PFSK-1 (cell line): ENCODE results near the gene OAF.

ENCODE experiments used
- FOXP2 ChIP-seq: optimal IDR thresholded peaks from 2 replicates; pipeline ENCODE3; 2011; ENCODE audit warnings: borderline replicate concordance, control low read depth, inconsistent platforms; ENCODE audit not compliant: insufficient read depth; ENCODE audit errors: extremely low read length, extremely low read depth
- POLR2AphosphoS5 ChIP-seq: IDR thresholded peaks from 2 replicates; pipeline ENCODE4 v1.6.1; 2012; ENCODE audit warnings: low read depth, mild to moderate bottlenecking, control low read depth, low read length, moderate library complexity
- SIN3A ChIP-seq: IDR thresholded peaks from 2 replicates; pipeline ENCODE4 v1.6.1; 2012; ENCODE audit warnings: mild to moderate bottlenecking, low read length, moderate library complexity, borderline replicate concordance; ENCODE audit not compliant: insufficient read depth
- TAF1 ChIP-seq: IDR thresholded peaks from 2 replicates; pipeline ENCODE4 v1.6.1; 2012; ENCODE audit warnings: low read length, control low read depth, borderline replicate concordance; ENCODE audit not compliant: insufficient read depth
- TF ChIP-seq, protein P1 (sequence below), 2 experiments: IDR thresholded peaks; 2 replicates each; pipeline versions ENCODE4 v1.6.1 to v1.8.0; 2011 to 2012; ENCODE audit warnings: low read depth in 2 of 2, low read length in 2 of 2, control low read depth in 1 of 2, inconsistent platforms in 1 of 2, mild to moderate bottlenecking in 1 of 2, moderate library complexity in 1 of 2; ENCODE audit not compliant: insufficient read depth in 1 of 2

OAF gene

DNA sequence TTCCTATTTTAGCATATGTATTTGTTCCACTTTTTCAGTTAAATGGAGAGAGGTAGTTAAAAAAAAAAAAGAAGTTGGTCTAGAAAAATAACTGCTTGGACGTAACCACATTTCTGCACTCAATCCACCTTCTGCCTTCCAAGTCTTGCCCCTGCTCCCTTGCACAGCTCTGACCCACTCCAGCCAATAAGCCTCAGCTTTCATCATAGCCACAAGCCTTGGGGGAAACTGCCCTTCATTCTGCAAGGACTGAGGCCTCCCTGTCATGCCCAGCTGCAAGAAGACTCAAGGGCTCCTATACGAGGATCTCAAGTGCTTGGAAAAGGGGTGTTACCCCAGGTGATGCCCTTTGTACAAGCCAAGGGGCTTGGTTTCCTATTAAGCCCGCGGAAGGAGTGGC is 36.0 kb upstream of the OAF start:
- TF ChIP-seq, protein P1, sequence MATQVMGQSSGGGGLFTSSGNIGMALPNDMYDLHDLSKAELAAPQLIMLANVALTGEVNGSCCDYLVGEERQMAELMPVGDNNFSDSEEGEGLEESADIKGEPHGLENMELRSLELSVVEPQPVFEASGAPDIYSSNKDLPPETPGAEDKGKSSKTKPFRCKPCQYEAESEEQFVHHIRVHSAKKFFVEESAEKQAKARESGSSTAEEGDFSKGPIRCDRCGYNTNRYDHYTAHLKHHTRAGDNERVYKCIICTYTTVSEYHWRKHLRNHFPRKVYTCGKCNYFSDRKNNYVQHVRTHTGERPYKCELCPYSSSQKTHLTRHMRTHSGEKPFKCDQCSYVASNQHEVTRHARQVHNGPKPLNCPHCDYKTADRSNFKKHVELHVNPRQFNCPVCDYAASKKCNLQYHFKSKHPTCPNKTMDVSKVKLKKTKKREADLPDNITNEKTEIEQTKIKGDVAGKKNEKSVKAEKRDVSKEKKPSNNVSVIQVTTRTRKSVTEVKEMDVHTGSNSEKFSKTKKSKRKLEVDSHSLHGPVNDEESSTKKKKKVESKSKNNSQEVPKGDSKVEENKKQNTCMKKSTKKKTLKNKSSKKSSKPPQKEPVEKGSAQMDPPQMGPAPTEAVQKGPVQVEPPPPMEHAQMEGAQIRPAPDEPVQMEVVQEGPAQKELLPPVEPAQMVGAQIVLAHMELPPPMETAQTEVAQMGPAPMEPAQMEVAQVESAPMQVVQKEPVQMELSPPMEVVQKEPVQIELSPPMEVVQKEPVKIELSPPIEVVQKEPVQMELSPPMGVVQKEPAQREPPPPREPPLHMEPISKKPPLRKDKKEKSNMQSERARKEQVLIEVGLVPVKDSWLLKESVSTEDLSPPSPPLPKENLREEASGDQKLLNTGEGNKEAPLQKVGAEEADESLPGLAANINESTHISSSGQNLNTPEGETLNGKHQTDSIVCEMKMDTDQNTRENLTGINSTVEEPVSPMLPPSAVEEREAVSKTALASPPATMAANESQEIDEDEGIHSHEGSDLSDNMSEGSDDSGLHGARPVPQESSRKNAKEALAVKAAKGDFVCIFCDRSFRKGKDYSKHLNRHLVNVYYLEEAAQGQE (IDR thresholded peaks at IDR 0.05; ENCODE audit: insufficient read depth in 1 of 2, low read depth in 2 of 2, low read length in 2 of 2): no peak
- TF ChIP-seq SIN3A (no peak), POLR2AphosphoS5 (no peak), TAF1 (no peak), FOXP2 (no peak)

DNA sequence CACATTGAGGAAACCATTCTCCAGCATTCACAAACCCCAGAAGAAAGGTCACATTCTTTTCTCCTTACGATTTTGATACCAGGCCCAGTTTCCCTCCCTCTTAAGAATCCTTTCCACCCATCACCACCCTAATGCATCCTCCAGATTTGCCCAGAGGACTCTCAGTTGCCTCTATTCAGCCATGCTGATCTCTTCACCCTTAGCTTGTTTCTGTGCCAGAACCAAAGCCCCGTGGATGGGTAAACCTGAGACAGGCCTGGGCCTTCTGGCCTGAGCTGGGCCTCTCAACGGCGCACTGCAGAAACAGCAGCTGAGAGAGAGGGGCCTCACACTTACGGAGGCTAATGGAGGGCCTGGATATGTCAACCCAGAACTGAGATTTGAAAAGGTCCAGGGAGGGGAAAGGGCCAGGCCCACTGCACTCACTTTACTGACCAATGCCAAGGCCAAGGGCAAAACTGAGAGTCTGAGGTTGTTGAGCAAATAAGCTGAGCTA is 32.2 kb upstream of the OAF start:
- no peak for TF ChIP-seq POLR2AphosphoS5
- no peak for TF ChIP-seq SIN3A
- no peak for TF ChIP-seq TAF1
- TF ChIP-seq, protein P1 (IDR thresholded peaks at IDR 0.05; ENCODE audit: insufficient read depth in 1 of 2, low read depth in 2 of 2, low read length in 2 of 2): no peak
- no peak for TF ChIP-seq FOXP2

DNA sequence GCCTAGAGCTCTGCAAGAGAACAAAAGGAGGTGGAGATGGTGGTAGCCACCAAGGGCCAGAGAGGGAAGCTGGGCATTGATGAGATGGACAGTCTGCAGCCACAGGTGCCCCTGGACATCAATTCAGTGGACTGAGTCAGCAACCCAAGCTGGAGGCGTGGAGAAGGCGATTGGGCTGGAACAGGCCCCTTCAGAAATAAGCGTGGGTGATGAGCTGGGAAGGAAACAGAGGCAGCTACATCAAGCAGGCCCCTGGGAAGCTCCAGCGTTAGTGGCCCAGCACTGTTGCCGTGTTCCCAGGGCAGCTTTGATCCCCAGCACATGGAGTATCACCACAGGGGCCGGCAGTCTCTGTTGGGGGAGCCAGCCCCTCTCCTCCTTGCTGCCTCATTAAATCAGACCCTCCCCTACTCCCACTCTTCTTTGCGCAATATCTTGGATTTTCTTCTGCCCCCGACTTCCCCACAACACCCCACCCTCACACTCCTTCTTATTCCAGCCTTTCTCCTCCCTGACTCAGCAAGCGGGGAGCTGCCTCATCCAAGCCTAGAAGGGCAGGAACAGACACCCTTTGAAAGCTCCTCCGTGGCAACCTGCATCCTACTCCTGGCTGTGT is 31.7 kb upstream of the OAF start:
- no peak for TF ChIP-seq FOXP2
- no peak for TF ChIP-seq SIN3A
- TF ChIP-seq POLR2AphosphoS5: no peak
- no peak for TF ChIP-seq TAF1
- TF ChIP-seq, protein P1 (IDR thresholded peaks at IDR 0.05; ENCODE audit: insufficient read depth in 1 of 2, low read depth in 2 of 2, low read length in 2 of 2): no peak

- no peak for TF ChIP-seq SIN3A
- TF ChIP-seq, protein P1 (IDR thresholded peaks at IDR 0.05; ENCODE audit: insufficient read depth in 1 of 2, low read depth in 2 of 2, low read length in 2 of 2): no peak
Measured at GRCh38 chr11:120180551-120181232, 30.1 kb upstream of the OAF start.
